Peyer's patch (tissue), 4 donors: ENCODE data around the gene BTBD1.

ENCODE experiments used
- CTCF ChIP-seq, 6 experiments: fragments of 450-650 bp in 4 of 6; fragments of 200-600 bp in 2 of 6; sonication (generic) in 1 of 6; IDR thresholded peaks; one replicate each; pipeline ENCODE4 v1.5.1; 2017 to 2019; ENCODE audit warnings: antibody characterized with exemption in 6 of 6, mild to moderate bottlenecking in 3 of 6, moderate library complexity in 1 of 6
- POLR2A ChIP-seq, 2 donors: fragments of 450-650 bp; IDR thresholded peaks; one replicate each; pipeline ENCODE4 v1.5.1; 2017; ENCODE audit warnings: antibody characterized with exemption in 2 of 2, mild to moderate bottlenecking in 2 of 2, moderate library complexity in 2 of 2

GRCh38 chr15:83066734-83067637 lies at the start of gene BTBD1:
- peak in 3 of 6 experiments; percentile 4 to 5 (median 4) for TF ChIP-seq CTCF (IDR thresholded peaks at IDR 0.05)
- TF ChIP-seq POLR2A (IDR thresholded peaks at IDR 0.05) = peak; percentile 90 to 93
